Esophagus muscularis mucosa (tissue), 4 donors: Measurements from ENCODE around the gene BAZ2A. TPM values are rescaled to one million over a fixed set of nuclear protein-coding genes. Genes with fewer than 3 reads are reported as not detected.
A peak's percentile ranks its signal among the peaks of the same experiment; 100 is the strongest.
"Not testable (repeated sequence)": the region's sequence is repeated elsewhere in the genome, so short reads cannot be mapped to it uniquely, and the experiment has no call there.

ENCODE experiments used
- DNase-seq: peaks from one replicate; pipeline ENCODE4 v3.0.0-alpha.2; 2017; ENCODE audit errors: extremely low spot score
- H3K27ac ChIP-seq, 4 donors: fragments of 200-600 bp; sonication (generic); replicated peaks in 1 of 4; 1 replicate in 3 of 4; 2 replicates in 1 of 4; pipeline ENCODE4 v1.5.1; 2016 to 2019; ENCODE audit warnings: mild to moderate bottlenecking in 1 of 4
- H3K27me3 ChIP-seq, 4 donors: fragments of 200-600 bp; sonication (generic); one replicate each; pipeline versions ENCODE4 v1.5.1 to v1.6.0; 2016 to 2019
- H3K36me3 ChIP-seq, 4 donors: fragments of 200-600 bp; sonication (generic); one replicate each; pipeline ENCODE4 v1.5.1; 2016 to 2019
- H3K4me1 ChIP-seq, 4 donors: fragments of 200-600 bp; sonication (generic); one replicate each; pipeline ENCODE4 v1.5.1; 2016 to 2019
- H3K4me3 ChIP-seq, 4 donors: fragments of 200-600 bp; sonication (generic); 1 replicate in 2 of 4; 2 replicates in 2 of 4; pipeline ENCODE4 v1.5.1; 2016 to 2019; ENCODE audit warnings: mild to moderate bottlenecking in 4 of 4, moderate library complexity in 1 of 4
- H3K9me3 ChIP-seq, 4 donors: fragments of 200-600 bp; sonication (generic); 1 replicate in 3 of 4; 2 replicates in 1 of 4; pipeline ENCODE4 v1.5.1; 2016 to 2019
- EP300 ChIP-seq: sonication (generic); formaldehyde crosslinking; IDR thresholded peaks from one replicate; pipeline ENCODE4 v1.6.1; 2017; ENCODE audit warnings: antibody characterized with exemption
- POLR2A ChIP-seq: fragments of 450-650 bp; IDR thresholded peaks from one replicate; pipeline ENCODE4 v1.6.1; 2017; ENCODE audit warnings: antibody characterized with exemption, moderate library complexity, mild to moderate bottlenecking, low read depth
- POLR2AphosphoS5 ChIP-seq, 2 donors: sonication (generic); formaldehyde crosslinking; IDR thresholded peaks; one replicate each; pipeline ENCODE4 v1.6.1; 2017; ENCODE audit warnings: antibody characterized with exemption in 2 of 2
- WGBS: methylation state at CpG from one replicate; pipeline ENCODE4 v1.1.5; 2018; 5-methylcytosine and 5-hydroxymethylcytosine counted together
- intact Hi-C: fragments of 100-400 bp; cut with DNase I; formaldehyde crosslinking; loops from one replicate; pipeline ENCODE4 v1.15.1; 2023
- total RNA-seq, 4 donors: library from RNA; depleted of rRNA; stranded (reverse); fragments of >200 nt; gene quantifications; one replicate each; pipeline versions ENCODE4 v1.1.0 to v1.2.1, GENCODE V29; 2016
- TF ChIP-seq, protein P1 (sequence below), 3 experiments: fragments of 200-600 bp in 2 of 3; fragments of 450-650 bp in 1 of 3; sonication (generic) in 2 of 3; IDR thresholded peaks; one replicate each; pipeline ENCODE4 v1.5.1; 2017 to 2019; ENCODE audit warnings: antibody characterized with exemption in 3 of 3, mild to moderate bottlenecking in 2 of 3, moderate library complexity in 1 of 3

The BAZ2A gene
- total RNA-seq, 4 donors from 2014 or later = 45.4 to 65.6 (median 61.5) TPM

GRCh38 chr12:56585098-56585497 is 45.0 kb downstream of the BAZ2A start:
- H3K27me3 ChIP-seq = no peaks in the 10 kb centered on the region
- no peak for TF ChIP-seq POLR2A
- peaks cover 53 to 89% (median 79%) of the 10 kb centered on the region in 4 donors for H3K36me3 ChIP-seq
- H3K4me1 ChIP-seq = peaks cover 0 to 6% (median 2%) of the 10 kb centered on the region in 4 donors
- H3K27ac ChIP-seq = no peak overlapping the region
- no peaks in the 10 kb centered on the region for H3K9me3 ChIP-seq
- intact Hi-C loops = no loop called here
- 89% methylated on average over 4 of the region's 4 CpGs for WGBS
- no peak overlapping the region for H3K4me3 ChIP-seq
- DNase-seq = no peak

DNA sequence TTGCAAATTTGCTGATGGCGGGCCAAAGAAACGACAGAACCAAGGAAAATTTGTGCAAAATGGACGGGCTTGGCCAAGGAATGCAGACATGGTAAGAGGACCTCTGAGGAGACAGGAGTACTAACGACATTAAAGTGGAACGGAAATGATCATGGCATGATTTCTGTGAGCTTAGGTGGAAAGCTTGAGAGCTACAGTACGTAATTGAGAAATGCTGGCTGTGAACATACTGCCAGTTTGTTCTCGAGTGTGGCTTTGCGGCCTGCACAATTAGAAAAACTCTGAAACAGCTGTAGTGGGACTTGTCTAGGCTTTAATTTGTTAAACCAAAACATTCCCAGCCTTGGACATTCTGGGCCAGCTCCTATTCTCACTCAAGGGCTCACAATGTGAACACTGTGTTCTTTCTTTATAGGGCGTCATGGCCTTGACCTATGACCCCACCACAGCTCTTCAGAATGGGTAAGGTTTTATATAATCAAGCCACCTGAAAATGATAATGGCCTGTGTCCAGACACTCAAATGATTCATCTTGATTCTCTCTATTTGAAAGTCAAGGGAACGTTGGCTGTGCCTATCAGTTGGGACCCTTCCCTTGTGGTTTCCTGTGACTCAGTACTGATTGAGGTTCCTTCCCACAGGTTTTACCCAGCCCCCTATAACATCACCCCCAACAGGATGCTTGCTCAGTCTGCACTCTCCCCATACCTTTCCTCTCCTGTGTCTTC is 48.5 kb downstream of the BAZ2A start:
- Histone ChIP-seq H3K27me3 (no peaks in the 10 kb centered on the region), H3K27ac (peak overlapping the region in 1 of 4 donors; percentile 39), H3K36me3 (peaks cover 39 to 81% (median 56%) of the 10 kb centered on the region in 4 donors), H3K9me3 (no peaks in the 10 kb centered on the region), H3K4me1 (no peaks in the 10 kb centered on the region), H3K4me3 (no peak overlapping the region)
- intact Hi-C loops = no loop called here
- no peak for TF ChIP-seq POLR2AphosphoS5 (IDR thresholded peaks at IDR 0.05)
- TF ChIP-seq EP300 = no peak
- TF ChIP-seq, protein P1, sequence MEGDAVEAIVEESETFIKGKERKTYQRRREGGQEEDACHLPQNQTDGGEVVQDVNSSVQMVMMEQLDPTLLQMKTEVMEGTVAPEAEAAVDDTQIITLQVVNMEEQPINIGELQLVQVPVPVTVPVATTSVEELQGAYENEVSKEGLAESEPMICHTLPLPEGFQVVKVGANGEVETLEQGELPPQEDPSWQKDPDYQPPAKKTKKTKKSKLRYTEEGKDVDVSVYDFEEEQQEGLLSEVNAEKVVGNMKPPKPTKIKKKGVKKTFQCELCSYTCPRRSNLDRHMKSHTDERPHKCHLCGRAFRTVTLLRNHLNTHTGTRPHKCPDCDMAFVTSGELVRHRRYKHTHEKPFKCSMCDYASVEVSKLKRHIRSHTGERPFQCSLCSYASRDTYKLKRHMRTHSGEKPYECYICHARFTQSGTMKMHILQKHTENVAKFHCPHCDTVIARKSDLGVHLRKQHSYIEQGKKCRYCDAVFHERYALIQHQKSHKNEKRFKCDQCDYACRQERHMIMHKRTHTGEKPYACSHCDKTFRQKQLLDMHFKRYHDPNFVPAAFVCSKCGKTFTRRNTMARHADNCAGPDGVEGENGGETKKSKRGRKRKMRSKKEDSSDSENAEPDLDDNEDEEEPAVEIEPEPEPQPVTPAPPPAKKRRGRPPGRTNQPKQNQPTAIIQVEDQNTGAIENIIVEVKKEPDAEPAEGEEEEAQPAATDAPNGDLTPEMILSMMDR (IDR thresholded peaks at IDR 0.05) = no peak
- no peak for TF ChIP-seq POLR2A
- no peak for DNase-seq
- 79% methylated on average over 10 of the region's 10 CpGs for WGBS

DNA sequence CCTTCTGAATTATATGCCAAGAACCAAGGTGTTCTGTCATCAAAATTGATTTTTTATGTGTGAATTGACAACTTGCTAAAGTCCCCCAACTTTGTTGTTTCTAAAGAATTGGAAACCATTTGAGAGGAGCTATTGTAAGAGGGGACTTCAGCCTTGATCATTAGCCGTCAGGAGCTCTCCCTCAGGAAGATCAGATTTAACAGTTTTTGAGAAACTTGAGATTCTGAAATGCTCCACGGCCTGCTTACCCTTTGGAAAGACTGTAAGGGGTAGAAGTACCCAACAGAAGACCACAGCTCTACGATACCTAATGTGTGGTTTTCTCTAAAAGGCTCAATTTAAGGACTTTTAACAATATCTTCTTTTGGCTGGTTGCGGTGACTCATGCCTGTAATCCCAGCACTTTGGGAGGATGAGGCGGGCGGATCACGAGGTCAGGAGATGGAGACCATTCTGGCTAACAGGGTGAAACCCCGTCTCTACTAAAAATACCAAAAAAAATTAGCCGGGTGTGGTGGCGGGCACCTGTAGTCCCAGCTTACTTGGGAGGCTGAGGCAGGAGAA is 51.1 kb downstream of the BAZ2A start:
- Histone ChIP-seq H3K36me3 (peaks cover 51 to 86% (median 64%) of the 10 kb centered on the region in 4 donors), H3K27ac (no peak overlapping the region), H3K27me3 (no peaks in the 10 kb centered on the region), H3K9me3 (no peaks in the 10 kb centered on the region), H3K4me3 (no peak overlapping the region), H3K4me1 (no peaks in the 10 kb centered on the region)
- no peak for DNase-seq
- intact Hi-C loops = no loop called here
- no peak for TF ChIP-seq POLR2A
- 93% methylated on average over 10 of the region's 10 CpGs for WGBS

- H3K9me3 ChIP-seq, H3K27me3 ChIP-seq, DNase-seq, intact Hi-C loops, H3K27ac ChIP-seq, H3K4me3 ChIP-seq: not testable (repeated sequence)
- peaks cover 0 to 11% (median 2%) of the 10 kb centered on the region in 4 donors for H3K4me1 ChIP-seq
- peaks cover 39 to 77% (median 59%) of the 10 kb centered on the region in 4 donors for H3K36me3 ChIP-seq
- 96% methylated on average over 7 of the region's 7 CpGs for WGBS
Measured at GRCh38 chr12:56577248-56577647, 52.9 kb downstream of the BAZ2A start.

- peaks cover 19 to 26% (median 22%) of the 10 kb centered on the region in 4 donors for H3K4me1 ChIP-seq
- TF ChIP-seq POLR2AphosphoS5 (IDR thresholded peaks at IDR 0.05) (no peak), EP300 (no peak), POLR2A (no peak)
- TF ChIP-seq, protein P1 (IDR thresholded peaks at IDR 0.05) = no peak
- H3K27me3 ChIP-seq = no peaks in the 10 kb centered on the region
- intact Hi-C loops = no loop called here
- no peak for DNase-seq
- H3K9me3 ChIP-seq = no peaks in the 10 kb centered on the region
- peaks cover 29 to 78% (median 55%) of the 10 kb centered on the region in 4 donors for H3K36me3 ChIP-seq
- 64% methylated on average over 2 of the region's 2 CpGs for WGBS
- no peak overlapping the region for H3K27ac ChIP-seq
- no peak overlapping the region for H3K4me3 ChIP-seq
Measured at GRCh38 chr12:56574210-56574609, 55.9 kb downstream of the BAZ2A start.

DNA sequence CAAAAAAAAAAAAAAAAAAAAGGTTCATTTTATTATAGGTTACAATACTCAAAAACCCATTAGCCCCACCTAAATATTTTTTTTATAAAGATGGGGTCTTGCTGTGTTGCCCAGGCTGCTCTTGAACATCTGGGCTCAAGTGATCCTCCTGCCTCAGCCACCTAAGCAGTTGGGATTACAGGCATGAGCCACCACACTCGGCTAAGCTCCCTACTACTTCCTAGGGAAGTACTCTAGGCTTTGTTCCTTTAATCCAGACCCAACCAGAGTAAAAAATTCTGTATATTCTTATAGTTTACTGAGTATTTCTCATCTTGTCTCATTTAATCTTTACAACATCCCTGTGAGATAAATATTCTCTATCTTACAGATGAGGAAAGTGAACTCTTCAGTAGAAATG is 57.8 kb downstream of the BAZ2A start:
- peaks cover 22 to 70% (median 54%) of the 10 kb centered on the region in 4 donors for H3K36me3 ChIP-seq
- 78% methylated on average over 1 of the region's 1 CpG for WGBS
- peaks cover 28 to 37% (median 32%) of the 10 kb centered on the region in 4 donors for H3K4me1 ChIP-seq
- H3K27ac ChIP-seq = peak overlapping the region in 2 of 4 donors; percentile 12 to 26
- TF ChIP-seq, protein P1 (IDR thresholded peaks at IDR 0.05) = no peak
- TF ChIP-seq POLR2A = no peak
- no peak for TF ChIP-seq EP300
- no peaks in the 10 kb centered on the region for H3K9me3 ChIP-seq
- H3K27me3 ChIP-seq = no peaks in the 10 kb centered on the region
- intact Hi-C loops = loop anchor here (2.0 kb wide), 1 partner anchor 57 kb away; no protein-coding TSS in a partner anchor
- no peak for DNase-seq
- no peak overlapping the region for H3K4me3 ChIP-seq
